ENCODE measurements around the gene CPAMD8. TPM values are rescaled to one million over a fixed set of nuclear protein-coding genes. Genes with fewer than 3 reads are reported as not detected.

CPAMD8 gene
- total and polyA plus RNA-seq, 9 donors, result 2.4 to 13.0 (median 7.9) TPM

- no peak for DNase-seq
These were observed 9.3 kb upstream of the CPAMD8 start for GRCh38 chr19:17035842-17036424.

GRCh38 chr19:17031741-17032140, 5.1 kb upstream of the CPAMD8 start:
- intact Hi-C loops (cut with DNase I), result no loop called here
- Histone ChIP-seq H3K9me3 (no peaks in the 10 kb centered on the region), H3K36me3 (no peaks in the 10 kb centered on the region), H3K27ac (no peak overlapping the region), H3K27me3 (no peaks in the 10 kb centered on the region), H3K4me3 (no peak overlapping the region), H3K4me1 (ENCODE audit: insufficient read depth) (no peaks in the 10 kb centered on the region)
- DNase-seq, result no peak
- TF ChIP-seq CTCF (IDR thresholded peaks at IDR 0.05) (no peak), EP300 (IDR thresholded peaks at IDR 0.05) (no peak), POLR2A (IDR thresholded peaks at IDR 0.05) (no peak)
- WGBS, 3 donors, result 62 to 75% (median 71%) methylated on average over 6 of the region's 6 CpGs

More at GRCh38 chr19:17035842-17036424, 9.3 kb upstream of the CPAMD8 start:
- WGBS, 3 donors, result 71 to 80% (median 77%) methylated on average over 15 of the region's 15 CpGs
- Histone ChIP-seq H3K27me3 (no peaks in the 10 kb centered on the region), H3K36me3 (no peaks in the 10 kb centered on the region), H3K9me3 (no peaks in the 10 kb centered on the region), H3K4me3 (no peak overlapping the region), H3K27ac (no peak overlapping the region), H3K4me1 (ENCODE audit: insufficient read depth) (no peaks in the 10 kb centered on the region)
- TF ChIP-seq EP300 (IDR thresholded peaks at IDR 0.05), result no peak
- TF ChIP-seq CTCF (IDR thresholded peaks at IDR 0.05), result no peak
- no peak for TF ChIP-seq POLR2A (IDR thresholded peaks at IDR 0.05)
- intact Hi-C loops (cut with DNase I), result no loop called here

- H3K9me3 ChIP-seq, result peaks cover 0 to 4% of the 10 kb centered on the region in 2 donors
- H3K36me3 ChIP-seq, result no peaks in the 10 kb centered on the region
- intact Hi-C loops (cut with DNase I), result no loop called here
- WGBS, 3 donors, result 46 to 51% (median 51%) methylated on average over 7 of the region's 7 CpGs
- no peak overlapping the region for H3K27ac ChIP-seq
- H3K4me3 ChIP-seq, result no peak overlapping the region
- no peaks in the 10 kb centered on the region for H3K4me1 ChIP-seq (ENCODE audit: insufficient read depth)
- no peak for TF ChIP-seq POLR2A (IDR thresholded peaks at IDR 0.05)
- no peak for TF ChIP-seq CTCF (IDR thresholded peaks at IDR 0.05)
- no peak for TF ChIP-seq EP300 (IDR thresholded peaks at IDR 0.05)
- no peaks in the 10 kb centered on the region for H3K27me3 ChIP-seq
- DNase-seq, result no peak
These were observed 945 bp upstream of the CPAMD8 start for GRCh38 chr19:17027535-17027975.

- Histone ChIP-seq H3K9me3 (peaks cover 0 to 4% of the 10 kb centered on the region in 2 donors), H3K4me1 (ENCODE audit: insufficient read depth) (no peaks in the 10 kb centered on the region), H3K27ac (no peak overlapping the region), H3K4me3 (no peak overlapping the region), H3K36me3 (no peaks in the 10 kb centered on the region), H3K27me3 (no peaks in the 10 kb centered on the region)
- DNase-seq, result no peak
- intact Hi-C loops (cut with DNase I), result no loop called here
- WGBS, 3 donors, result 0 to 1% (median 1%) methylated on average over 16 to 40 of the region's 40 CpGs
- no peak for TF ChIP-seq EP300 (IDR thresholded peaks at IDR 0.05)
- TF ChIP-seq POLR2A (IDR thresholded peaks at IDR 0.05), result no peak
- no peak for TF ChIP-seq CTCF (IDR thresholded peaks at IDR 0.05)
These were observed 485 bp downstream of the CPAMD8 start for GRCh38 chr19:17025991-17026658.

Measured in ovary (tissue), 9 donors.